Measurements from ENCODE around the gene ADAMTS14.

The ADAMTS14 gene

DNA sequence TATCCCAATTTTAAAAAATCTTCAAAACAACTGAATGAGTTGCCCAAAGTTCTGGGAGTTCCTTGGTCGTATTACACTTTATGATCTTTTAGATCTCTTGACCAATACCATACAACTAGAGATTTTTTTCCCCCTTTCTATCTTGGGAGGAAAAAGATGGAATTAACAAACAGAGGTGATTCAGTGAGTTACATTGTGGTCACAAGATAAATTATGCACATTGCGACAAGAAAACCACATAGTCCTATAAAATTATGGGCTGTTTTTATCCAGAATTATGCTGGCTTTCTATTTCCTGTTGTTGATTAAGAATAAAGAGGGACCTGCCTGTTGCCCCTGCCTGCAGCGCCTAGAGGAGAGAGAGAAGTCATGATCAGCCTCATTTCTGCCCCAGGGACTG, 135.2 kb downstream of the ADAMTS14 start:
- no peak for DNase-seq (ENCODE audit: extremely low read depth in 1 of 2, low read depth in 1 of 2)

DNA sequence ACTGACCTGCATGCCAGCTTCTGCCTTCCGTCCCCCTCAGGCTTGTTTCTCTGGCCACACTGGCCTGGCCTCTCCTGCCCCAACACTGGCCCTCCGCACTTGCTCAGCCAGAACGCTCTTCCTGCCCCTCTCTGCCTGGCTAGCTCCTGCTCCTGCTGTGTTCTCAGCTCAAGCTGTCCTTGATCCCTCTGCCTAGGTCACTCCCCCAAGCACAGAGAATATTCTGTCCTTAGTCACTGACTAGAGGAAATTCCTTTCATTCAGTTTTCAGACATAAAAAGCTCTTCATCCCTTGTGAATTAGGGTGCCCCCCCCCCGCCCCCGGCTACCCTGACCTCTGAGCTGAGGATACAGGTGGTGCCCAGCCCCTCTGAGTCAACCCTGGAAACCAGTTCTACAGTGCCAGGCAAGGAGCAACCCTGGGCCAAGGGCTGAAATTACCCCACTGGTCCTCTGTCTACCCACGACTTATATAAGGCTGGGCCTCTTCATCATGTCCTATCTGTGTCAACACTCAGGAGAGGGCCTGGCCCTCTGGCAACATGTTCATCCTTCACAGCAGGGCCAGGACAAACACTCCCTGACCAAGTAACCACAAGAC, 136.8 kb downstream of the ADAMTS14 start:
- no peak for DNase-seq (ENCODE audit: extremely low read depth in 1 of 2, low read depth in 1 of 2)

DNA sequence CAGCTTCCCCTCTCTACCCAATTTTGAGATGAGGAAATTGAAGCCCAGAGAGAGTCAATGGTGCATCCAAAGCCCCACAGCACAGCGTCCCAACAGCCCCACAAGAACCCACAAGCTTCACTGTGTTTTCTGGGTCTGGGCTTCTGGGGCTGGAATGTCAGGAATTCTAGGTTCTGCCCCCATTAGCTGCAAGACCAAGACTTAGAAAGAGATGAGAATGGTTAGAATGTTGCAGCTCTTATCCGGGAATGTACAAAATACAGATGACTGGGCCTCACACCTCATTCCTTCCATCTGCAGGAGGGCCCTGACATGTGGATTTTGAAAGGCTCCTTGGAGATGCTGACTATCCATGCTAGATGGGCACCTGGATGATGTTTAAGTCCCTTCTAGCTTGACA, 137.4 kb downstream of the ADAMTS14 start:
- DNase-seq (ENCODE audit: extremely low read depth in 1 of 2, low read depth in 1 of 2) = no peak

DNA sequence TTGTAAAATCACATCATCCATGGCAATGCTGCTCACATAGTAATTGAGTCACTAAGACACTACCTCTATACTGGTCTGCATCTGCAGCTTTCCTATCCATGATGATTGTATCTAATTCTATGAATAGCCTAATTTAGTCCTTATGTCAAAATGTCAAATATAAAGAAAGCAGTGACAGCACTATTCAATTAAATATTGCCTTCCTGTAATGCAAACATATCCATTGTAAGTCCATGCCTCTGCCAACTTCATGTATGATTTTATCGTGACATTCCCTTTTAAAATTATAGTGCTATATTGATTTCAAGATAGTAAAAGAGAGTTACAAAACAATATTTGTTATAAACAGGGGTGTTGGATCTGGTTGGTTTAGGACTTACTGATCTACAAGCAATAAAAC, 138.7 kb downstream of the ADAMTS14 start:
- no peak for DNase-seq (ENCODE audit: extremely low read depth in 1 of 2, low read depth in 1 of 2)

DNA sequence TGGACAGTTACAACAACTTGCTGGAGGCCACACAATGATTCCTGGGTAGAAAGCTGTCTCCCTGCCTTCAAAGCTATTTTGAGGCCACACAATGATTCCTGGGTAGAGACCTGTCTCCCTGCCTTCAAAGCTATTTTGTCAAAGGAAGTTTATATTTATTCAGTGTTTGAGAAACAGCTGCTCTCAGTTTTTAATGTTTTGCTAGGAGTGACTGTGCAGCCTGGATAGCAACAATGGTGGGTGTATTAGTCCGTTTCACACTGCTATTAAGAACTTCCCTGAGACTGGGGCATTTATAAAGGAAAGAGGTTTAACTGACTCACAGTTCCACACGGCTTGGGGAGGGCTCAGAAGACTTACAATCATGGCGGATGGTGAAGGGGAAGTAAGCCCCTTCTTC, 139.6 kb downstream of the ADAMTS14 start:
- no peak for DNase-seq (ENCODE audit: extremely low read depth in 1 of 2, low read depth in 1 of 2)

Measured in stimulated activated CD8-positive, alpha-beta memory T cell treated with anti-CD3 and anti-CD28 coated beads, Interleukin-7, amount 100 ng/mL, for 48 hours (primary cell).